AG08396 (cell line): ENCODE data around the gene PHF12.
"Not testable (repeated sequence)": the region's sequence is repeated elsewhere in the genome, so short reads cannot be mapped to it uniquely, and the experiment has no call there.

ENCODE experiments used
- DNase-seq: peaks from one replicate; pipeline ENCODE4 v3.0.0; 2012; ENCODE audit warnings: low spot score, mixed read lengths

Gene PHF12

GRCh38 chr17:28901866-28902818, 49.2 kb downstream of the PHF12 start:
- DNase-seq = peak; percentile 72

GRCh38 chr17:28900986-28901726, 50.2 kb downstream of the PHF12 start:
- no peak for DNase-seq

- no peak for DNase-seq
These were observed 52.0 kb downstream of the PHF12 start for GRCh38 chr17:28899212-28899815.

GRCh38 chr17:28898527-28898955, 52.8 kb downstream of the PHF12 start:
- no peak for DNase-seq

GRCh38 chr17:28897769-28898526, 53.4 kb downstream of the PHF12 start:
- no peak for DNase-seq

GRCh38 chr17:28896884-28897768, 54.2 kb downstream of the PHF12 start, which contains the start of gene FLOT2:
Gene FLOT2 (minus strand): TSS chr17:28897733. CDS start chr17:28897574, 159 bp downstream.
- peak; percentile 69 for DNase-seq

GRCh38 chr17:28896491-28896883, 54.8 kb downstream of the PHF12 start:
- DNase-seq = no peak

GRCh38 chr17:28895794-28896447, 55.4 kb downstream of the PHF12 start:
- no peak for DNase-seq

- DNase-seq = not testable (repeated sequence)
These were observed 57.8 kb downstream of the PHF12 start for GRCh38 chr17:28893248-28894183.

- no peak for DNase-seq
These were observed 59.3 kb downstream of the PHF12 start for GRCh38 chr17:28892024-28892423.

- DNase-seq = no peak
These were observed 60.1 kb downstream of the PHF12 start for GRCh38 chr17:28891201-28891600.

GRCh38 chr17:28889996-28890395, 61.3 kb downstream of the PHF12 start:
- DNase-seq = no peak

GRCh38 chr17:28888832-28889231, 62.5 kb downstream of the PHF12 start:
- no peak for DNase-seq

- no peak for DNase-seq
These were observed 63.3 kb downstream of the PHF12 start for GRCh38 chr17:28887871-28888471.

GRCh38 chr17:28885951-28886350, 65.4 kb downstream of the PHF12 start:
- DNase-seq = no peak

GRCh38 chr17:28885363-28885762, 66.0 kb downstream of the PHF12 start:
- DNase-seq = no peak

GRCh38 chr17:28883967-28884702, 67.2 kb downstream of the PHF12 start:
- no peak for DNase-seq
